Measurements from ENCODE around the gene MAG. TPM values are rescaled to one million over a fixed set of nuclear protein-coding genes. Genes with fewer than 3 reads are reported as not detected.

The MAG gene
- polyA plus RNA-seq, 1 experiment, result not detected

DNA sequence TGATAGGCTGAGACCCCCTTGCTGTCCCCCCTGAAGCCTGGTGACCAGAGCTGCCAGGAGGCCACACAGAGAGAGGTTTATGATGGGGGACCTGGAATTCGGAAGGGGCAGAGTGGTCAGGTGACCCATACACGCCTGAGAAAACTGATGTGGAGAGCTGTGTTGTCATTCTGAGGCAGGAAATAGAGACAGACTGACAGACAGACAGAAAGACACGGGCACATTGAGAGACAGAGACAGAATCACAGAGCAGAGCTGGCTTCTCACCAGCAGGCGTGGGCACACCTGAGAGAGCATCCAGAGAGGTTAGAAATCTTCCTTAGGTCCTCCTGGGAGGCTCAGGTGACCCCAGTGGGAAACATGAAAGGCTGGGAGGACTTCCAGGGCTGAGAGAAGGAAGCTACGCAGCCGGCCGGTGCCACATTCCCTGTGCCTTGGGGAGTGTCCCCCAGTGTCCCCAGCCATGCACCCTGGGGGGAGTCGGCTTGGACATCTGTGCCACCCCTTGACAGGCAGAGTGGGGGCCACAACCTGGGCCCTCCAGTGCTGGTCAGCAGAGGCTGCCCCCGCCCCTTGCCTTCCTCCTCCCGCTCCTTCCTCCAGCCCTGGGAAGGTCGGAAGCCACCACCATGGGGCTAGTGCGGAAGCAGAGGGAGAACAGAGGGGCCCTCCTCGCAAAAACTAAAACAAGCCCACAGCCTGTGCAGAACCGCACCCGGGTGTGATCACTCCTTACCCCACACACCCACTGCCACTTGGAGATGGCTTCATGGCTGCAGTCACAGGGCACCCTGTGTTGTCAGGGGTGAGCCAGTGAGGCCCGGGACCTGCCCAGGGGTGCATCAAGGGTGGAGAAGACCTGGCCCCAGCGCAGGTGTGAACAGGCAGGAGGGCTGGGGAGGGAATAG, 57.9 kb downstream of the MAG start:
- DNase-seq (ENCODE audit: low read depth), result no peak
- H3K27me3 ChIP-seq (ENCODE audit: control insufficient read depth, insufficient read depth, low read length), result no peaks in the 10 kb centered on the region
- TF ChIP-seq, protein P1, sequence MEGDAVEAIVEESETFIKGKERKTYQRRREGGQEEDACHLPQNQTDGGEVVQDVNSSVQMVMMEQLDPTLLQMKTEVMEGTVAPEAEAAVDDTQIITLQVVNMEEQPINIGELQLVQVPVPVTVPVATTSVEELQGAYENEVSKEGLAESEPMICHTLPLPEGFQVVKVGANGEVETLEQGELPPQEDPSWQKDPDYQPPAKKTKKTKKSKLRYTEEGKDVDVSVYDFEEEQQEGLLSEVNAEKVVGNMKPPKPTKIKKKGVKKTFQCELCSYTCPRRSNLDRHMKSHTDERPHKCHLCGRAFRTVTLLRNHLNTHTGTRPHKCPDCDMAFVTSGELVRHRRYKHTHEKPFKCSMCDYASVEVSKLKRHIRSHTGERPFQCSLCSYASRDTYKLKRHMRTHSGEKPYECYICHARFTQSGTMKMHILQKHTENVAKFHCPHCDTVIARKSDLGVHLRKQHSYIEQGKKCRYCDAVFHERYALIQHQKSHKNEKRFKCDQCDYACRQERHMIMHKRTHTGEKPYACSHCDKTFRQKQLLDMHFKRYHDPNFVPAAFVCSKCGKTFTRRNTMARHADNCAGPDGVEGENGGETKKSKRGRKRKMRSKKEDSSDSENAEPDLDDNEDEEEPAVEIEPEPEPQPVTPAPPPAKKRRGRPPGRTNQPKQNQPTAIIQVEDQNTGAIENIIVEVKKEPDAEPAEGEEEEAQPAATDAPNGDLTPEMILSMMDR (IDR thresholded peaks at IDR 0.05; ENCODE audit: insufficient read depth, low read depth, low read length), result no peak
- no peak overlapping the region for H3K4me3 ChIP-seq (ENCODE audit: low read depth, low read length)
- no peaks in the 10 kb centered on the region for H3K36me3 ChIP-seq (ENCODE audit: control insufficient read depth, insufficient read depth, low read length)
- ChIA-PET CTCF (interaction anchor here (0.8 to 1.2 kb wide), 3 partner anchors 25 to 120 kb away, joined by 3 to 4 read pairs (median 3); no protein-coding TSS in a partner anchor), POLR2A (no interaction called here)

DNA sequence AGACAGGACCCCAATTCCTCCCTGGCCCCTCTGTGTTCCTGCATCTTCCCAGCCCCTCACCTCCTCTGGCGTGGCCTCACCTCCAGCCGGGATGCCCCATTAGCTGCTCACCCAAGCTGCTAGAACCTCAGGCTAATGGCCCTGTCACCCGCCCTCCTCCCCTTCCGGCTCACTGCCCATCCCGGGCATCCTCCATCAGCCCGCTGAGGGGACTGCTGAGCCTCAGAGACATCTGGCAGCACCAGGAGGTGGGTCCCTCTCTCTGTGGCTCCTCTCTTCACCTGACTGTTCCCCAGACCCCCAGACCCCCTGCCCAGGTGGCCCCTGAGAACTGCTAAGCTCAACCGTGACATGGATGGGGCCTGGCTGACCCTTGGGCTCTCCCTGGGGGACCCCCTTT, 58.6 kb downstream of the MAG start:
- ChIA-PET POLR2A (no interaction called here), CTCF (interaction anchor here (1.2 kb wide), 2 partner anchors 26 to 119 kb away, joined by 3 to 4 read pairs; no protein-coding TSS in a partner anchor)
- Histone ChIP-seq H3K36me3 (ENCODE audit: control insufficient read depth, insufficient read depth, low read length) (no peaks in the 10 kb centered on the region), H3K4me3 (ENCODE audit: low read depth, low read length) (no peak overlapping the region), H3K27me3 (ENCODE audit: control insufficient read depth, insufficient read depth, low read length) (peaks cover 2% of the 10 kb centered on the region; the same call in 1 of the 2 replicates)
- TF ChIP-seq, protein P1 (IDR thresholded peaks at IDR 0.05; ENCODE audit: insufficient read depth, low read depth, low read length), result no peak
- no peak for DNase-seq (ENCODE audit: low read depth)

DNA sequence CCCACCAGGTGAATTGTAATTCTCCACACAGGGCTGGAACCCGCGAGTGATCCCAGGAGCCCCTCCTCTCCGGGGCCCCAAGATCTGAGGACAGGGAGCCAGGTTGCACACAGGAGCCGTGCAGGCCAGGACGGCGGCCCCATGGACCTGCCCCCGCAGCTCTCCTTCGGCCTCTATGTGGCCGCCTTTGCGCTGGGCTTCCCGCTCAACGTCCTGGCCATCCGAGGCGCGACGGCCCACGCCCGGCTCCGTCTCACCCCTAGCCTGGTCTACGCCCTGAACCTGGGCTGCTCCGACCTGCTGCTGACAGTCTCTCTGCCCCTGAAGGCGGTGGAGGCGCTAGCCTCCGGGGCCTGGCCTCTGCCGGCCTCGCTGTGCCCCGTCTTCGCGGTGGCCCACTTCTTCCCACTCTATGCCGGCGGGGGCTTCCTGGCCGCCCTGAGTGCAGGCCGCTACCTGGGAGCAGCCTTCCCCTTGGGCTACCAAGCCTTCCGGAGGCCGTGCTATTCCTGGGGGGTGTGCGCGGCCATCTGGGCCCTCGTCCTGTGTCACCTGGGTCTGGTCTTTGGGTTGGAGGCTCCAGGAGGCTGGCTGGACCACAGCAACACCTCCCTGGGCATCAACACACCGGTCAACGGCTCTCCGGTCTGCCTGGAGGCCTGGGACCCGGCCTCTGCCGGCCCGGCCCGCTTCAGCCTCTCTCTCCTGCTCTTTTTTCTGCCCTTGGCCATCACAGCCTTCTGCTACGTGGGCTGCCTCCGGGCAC, 59.6 kb downstream of the MAG start:
- H3K4me3 ChIP-seq (ENCODE audit: low read depth, low read length), result no peak overlapping the region
- ChIA-PET POLR2A (no interaction called here), CTCF (interaction anchor here (1.2 to 4.2 kb wide), 5 partner anchors 27 to 238 kb away, joined by 3 to 36 read pairs (median 4); no protein-coding TSS in a partner anchor)
- DNase-seq (ENCODE audit: low read depth), result no peak
- H3K36me3 ChIP-seq (ENCODE audit: control insufficient read depth, insufficient read depth, low read length), result no peaks in the 10 kb centered on the region
- TF ChIP-seq, protein P1 (IDR thresholded peaks at IDR 0.05; ENCODE audit: insufficient read depth, low read depth, low read length), result no peak
- H3K27me3 ChIP-seq (ENCODE audit: control insufficient read depth, insufficient read depth, low read length), result peaks cover 2% of the 10 kb centered on the region; the same call in 1 of the 2 replicates

DNA sequence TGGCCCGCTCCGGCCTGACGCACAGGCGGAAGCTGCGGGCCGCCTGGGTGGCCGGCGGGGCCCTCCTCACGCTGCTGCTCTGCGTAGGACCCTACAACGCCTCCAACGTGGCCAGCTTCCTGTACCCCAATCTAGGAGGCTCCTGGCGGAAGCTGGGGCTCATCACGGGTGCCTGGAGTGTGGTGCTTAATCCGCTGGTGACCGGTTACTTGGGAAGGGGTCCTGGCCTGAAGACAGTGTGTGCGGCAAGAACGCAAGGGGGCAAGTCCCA, 60.2 kb downstream of the MAG start:
- ChIA-PET CTCF (interaction anchor here (0.6 to 4.2 kb wide), 14 partner anchors 13 to 361 kb away, joined by 3 to 36 read pairs (median 4); partner anchors contain the start of gene HAUS5), POLR2A (no interaction called here)
- Histone ChIP-seq H3K27me3 (ENCODE audit: control insufficient read depth, insufficient read depth, low read length) (peaks cover 2% of the 10 kb centered on the region; the same call in 1 of the 2 replicates), H3K36me3 (ENCODE audit: control insufficient read depth, insufficient read depth, low read length) (no peaks in the 10 kb centered on the region), H3K4me3 (ENCODE audit: low read depth, low read length) (no peak overlapping the region)
- TF ChIP-seq, protein P1 (IDR thresholded peaks at IDR 0.05; ENCODE audit: insufficient read depth, low read depth, low read length), result no peak
- DNase-seq (ENCODE audit: low read depth), result no peak
